Fibroblast of pulmonary artery (primary cell): ENCODE measurements around the gene WDR75.
A peak's percentile ranks its signal among the peaks of the same experiment; 100 is the strongest.

Source experiments
- DNase-seq: peaks from one replicate; pipeline ENCODE4 v3.0.0-alpha.2; 2010; ENCODE audit warnings: low read depth
- H3K4me3 ChIP-seq: replicated peaks from 2 replicates; pipeline ENCODE4 v1.5.1; 2011; ENCODE audit warnings: low read depth, mild to moderate bottlenecking, control low read depth, low read length, moderate library complexity
- CTCF ChIP-seq: IDR thresholded peaks from 2 replicates; pipeline ENCODE4 v1.5.1; 2011; ENCODE audit warnings: mild to moderate bottlenecking, control low read depth, low read length, inconsistent platforms; ENCODE audit errors: missing control alignments

The WDR75 gene

GRCh38 chr2:189522435-189523151 is 81.3 kb downstream of the WDR75 start:
- no peak for TF ChIP-seq CTCF
- no peak overlapping the region for H3K4me3 ChIP-seq
- DNase-seq, result peak; percentile 25

DNA sequence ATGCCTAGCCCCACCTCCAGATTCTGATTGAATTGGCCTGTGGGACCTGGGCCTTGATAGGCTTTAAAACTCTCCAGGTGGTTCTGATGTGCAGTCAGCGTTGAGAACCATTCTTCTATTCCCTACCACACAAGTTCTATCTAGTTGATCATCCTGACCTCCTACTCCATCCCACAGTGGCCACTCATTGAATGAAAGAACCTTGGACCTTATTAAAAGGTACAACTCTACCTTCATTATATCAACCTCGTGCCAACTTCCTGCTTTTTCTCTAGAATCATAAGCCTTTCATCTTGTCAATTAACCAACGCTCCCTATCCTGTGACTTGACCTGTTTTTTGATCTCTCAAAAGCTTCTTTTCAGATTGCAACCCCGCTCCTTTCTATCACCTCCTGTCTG is 83.5 kb downstream of the WDR75 start:
- no peak for TF ChIP-seq CTCF
- no peak for DNase-seq

More for the DNA sequence above, 83.5 kb downstream of the WDR75 start:
- H3K4me3 ChIP-seq, result no peak overlapping the region
